GM23338 (cell line): Measurements from ENCODE around the gene SRGAP3. TPM values are rescaled to one million over a fixed set of nuclear protein-coding genes. Genes with fewer than 3 reads are reported as not detected.

Experiments used
- ATAC-seq: fragments of 200-7000 bp; cut with Tn5 transposase; 3 replicates; pipeline ENCODE4 v1.9.1; 2020
- DNase-seq: peaks from one replicate; pipeline ENCODE4 v3.0.0-alpha.2; 2015; ENCODE audit warnings: low spot score
- H2AFZ ChIP-seq: fragments of 200-600 bp; sonication (generic); 2 replicates; pipeline ENCODE4 v1.8.0; 2016; ENCODE audit warnings: antibody characterized with exemption, mild to moderate bottlenecking, moderate library complexity
- H3F3A ChIP-seq: fragments of 200-600 bp; sonication (generic); replicated peaks from 2 replicates; pipeline ENCODE4 v1.8.0; 2017; ENCODE audit warnings: antibody characterized with exemption, mixed run types, low read depth
- H3K27ac ChIP-seq: fragments of 200-600 bp; sonication (generic); 2 replicates; pipeline ENCODE4 v1.6.1; 2016; ENCODE audit warnings: low read depth
- H3K27me3 ChIP-seq: fragments of 200-600 bp; sonication (generic); 2 replicates; pipeline ENCODE4 v1.8.0; 2016; ENCODE audit warnings: mild to moderate bottlenecking, mixed run types, moderate library complexity; ENCODE audit not compliant: insufficient read depth
- H3K36me3 ChIP-seq: fragments of 200-600 bp; sonication (generic); 2 replicates; pipeline ENCODE4 v1.8.0; 2016; ENCODE audit warnings: mild to moderate bottlenecking; ENCODE audit not compliant: insufficient read depth
- H3K4me1 ChIP-seq: fragments of 200-600 bp; sonication (generic); 2 replicates; pipeline ENCODE4 v1.8.0; 2016; ENCODE audit warnings: mild to moderate bottlenecking, moderate library complexity; ENCODE audit not compliant: insufficient read depth
- H3K4me2 ChIP-seq: fragments of 200-600 bp; sonication (generic); 2 replicates; pipeline ENCODE4 v1.7.1; 2017; ENCODE audit warnings: mixed run types
- H3K4me3 ChIP-seq: fragments of 200-600 bp; sonication (generic); 2 replicates; pipeline ENCODE4 v1.6.1; 2016; ENCODE audit warnings: mixed run types
- H3K79me2 ChIP-seq: fragments of 200-600 bp; sonication (generic); replicated peaks from 2 replicates; pipeline ENCODE4 v1.8.0; 2017; ENCODE audit warnings: mild to moderate bottlenecking; ENCODE audit not compliant: insufficient read depth
- H3K9me2 ChIP-seq: fragments of 200-600 bp; sonication (generic); 2 replicates; pipeline ENCODE4 v1.8.0; 2017; ENCODE audit not compliant: insufficient read depth
- H4K20me1 ChIP-seq: fragments of 200-600 bp; sonication (generic); replicated peaks from 2 replicates; pipeline ENCODE4 v1.8.0; 2017; ENCODE audit warnings: mild to moderate bottlenecking; ENCODE audit not compliant: insufficient read depth
- H3K27ac Mint-ChIP-seq: 2 replicates; pipeline ENCODE4 v1.8.0; 2020; ENCODE audit warnings: inconsistent platforms, mild to moderate bottlenecking, moderate library complexity, mixed read lengths
- H3K27me3 Mint-ChIP-seq: 3 replicates; pipeline ENCODE4 v1.8.0; 2022; ENCODE audit warnings: low read depth, mild to moderate bottlenecking, moderate library complexity, mixed read lengths, inconsistent platforms; ENCODE audit not compliant: insufficient read depth, poor library complexity
- H3K36me3 Mint-ChIP-seq: 3 replicates; pipeline ENCODE4 v1.8.0; 2021; ENCODE audit warnings: low read depth, mild to moderate bottlenecking, inconsistent platforms, moderate library complexity, mixed read lengths
- H3K4me1 Mint-ChIP-seq: 3 replicates; pipeline ENCODE4 v1.8.0; 2020; ENCODE audit warnings: mild to moderate bottlenecking, inconsistent platforms, mixed read lengths
- H3K4me3 Mint-ChIP-seq: 3 replicates; pipeline ENCODE4 v1.8.0; 2021; ENCODE audit warnings: moderate library complexity, mild to moderate bottlenecking, inconsistent platforms, mixed read lengths
- H3K9me3 Mint-ChIP-seq: 3 replicates; pipeline ENCODE4 v1.8.0; 2020; ENCODE audit warnings: moderate library complexity, mild to moderate bottlenecking, inconsistent platforms, mixed read lengths
- POLR2AphosphoS5 ChIP-seq: IDR thresholded peaks from 2 replicates; pipeline ENCODE4 v1.6.1; 2016; ENCODE audit warnings: antibody characterized with exemption, low read depth
- polyA plus RNA-seq: library from polyadenylated mRNA; unstranded; fragments of >200 nt; fragmentation: Nextera tagmentation; extraction: Ambion mirVana; gene quantifications from 2 replicates; pipeline ENCODE4 v1.2.1, GENCODE V29; 2016
- total RNA-seq: library from RNA; depleted of rRNA; stranded (reverse); fragments of >200 nt; shearing (Covaris generic); gene quantifications from 2 replicates; pipeline ENCODE4 v1.2.3, GENCODE V29; 2014
- TF ChIP-seq, protein P1 (sequence below), 2 experiments: fragments of 200-600 bp in 1 of 2; sonication (generic) in 1 of 2; conservative IDR thresholded peaks; 2 replicates each; pipeline versions ENCODE4 v1.5.1 to v1.6.1; 2016 to 2017; ENCODE audit warnings: antibody characterized with exemption in 2 of 2, low read depth in 2 of 2, mild to moderate bottlenecking in 2 of 2, moderate library complexity in 1 of 2
- TF ChIP-seq, protein P2 (sequence below): fragments of 250-450 bp; sonication (Bioruptor Pico); IDR thresholded peaks from 2 replicates; pipeline ENCODE4 v1.5.0; 2020; ENCODE audit warnings: mild to moderate bottlenecking, moderate library complexity

SRGAP3 gene
- total and polyA plus RNA-seq, 2 experiments from 2014 or later, result 6.4 to 9.4 TPM

DNA sequence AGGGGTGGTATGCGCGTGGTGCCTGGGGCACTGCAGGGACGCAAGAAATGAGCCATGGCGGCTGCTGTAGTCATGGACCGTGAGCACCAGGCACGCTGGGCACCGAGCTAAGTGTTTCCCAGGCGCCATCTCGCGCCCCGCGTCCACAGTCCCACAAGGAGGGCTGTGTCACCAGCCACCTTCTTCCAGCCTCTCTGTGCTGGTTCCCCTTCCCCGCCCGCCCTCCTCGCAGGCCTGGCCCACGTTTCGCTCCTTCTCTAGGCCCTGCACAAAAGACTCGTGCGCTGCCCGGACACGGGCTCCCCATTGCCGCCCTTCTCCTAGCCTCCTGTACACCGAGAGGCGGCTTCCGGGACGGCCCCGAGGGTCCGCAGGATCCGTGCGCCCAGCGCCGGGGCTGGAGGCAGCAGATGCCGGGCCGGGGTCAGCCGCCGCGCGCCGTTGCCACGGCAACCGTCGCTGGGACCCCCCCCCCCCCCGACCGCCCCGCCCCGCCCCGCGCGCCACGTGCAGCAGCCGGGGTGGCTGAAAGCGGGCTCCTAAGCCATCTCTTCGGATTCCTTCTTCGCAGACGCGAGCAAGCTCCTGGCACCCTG, 113.4 kb downstream of the SRGAP3 start:
- peak overlapping the region; percentile 82 for H3K4me2 ChIP-seq
- peak overlapping the region; percentile 99 for H2AFZ ChIP-seq
- no peaks in the 10 kb centered on the region for H3K36me3 ChIP-seq
- Mint-ChIP-seq H3K4me3 (peak overlapping the region; percentile 65), H3K27ac (no peak overlapping the region), H3K4me1 (peaks cover 10% of the 10 kb centered on the region), H3K9me3 (peaks cover 5% of the 10 kb centered on the region; the same call in 1 of the 3 replicates), H3K27me3 (peaks cover 7% of the 10 kb centered on the region), H3K36me3 (no peaks in the 10 kb centered on the region)
- peaks cover 17% of the 10 kb centered on the region; the same call in 1 of the 2 replicates for H3K4me1 ChIP-seq
- DNase-seq (peak; percentile 80), ATAC-seq (peak; percentile 92)
- peak overlapping the region; percentile 59 for H3K4me3 ChIP-seq
- H3K9me2 ChIP-seq, result no peaks in the 10 kb centered on the region
- H3F3A ChIP-seq, result 0 out of 2 replicates have a peak, but pooled peaks cover 6% of the 10 kb centered on the region
- H3K27me3 ChIP-seq, result peaks cover 18% of the 10 kb centered on the region
- no peak overlapping the region for H3K27ac ChIP-seq
- H4K20me1 ChIP-seq, result no peaks in the 10 kb centered on the region
- no peaks in the 10 kb centered on the region for H3K79me2 ChIP-seq
- TF ChIP-seq, protein P1, sequence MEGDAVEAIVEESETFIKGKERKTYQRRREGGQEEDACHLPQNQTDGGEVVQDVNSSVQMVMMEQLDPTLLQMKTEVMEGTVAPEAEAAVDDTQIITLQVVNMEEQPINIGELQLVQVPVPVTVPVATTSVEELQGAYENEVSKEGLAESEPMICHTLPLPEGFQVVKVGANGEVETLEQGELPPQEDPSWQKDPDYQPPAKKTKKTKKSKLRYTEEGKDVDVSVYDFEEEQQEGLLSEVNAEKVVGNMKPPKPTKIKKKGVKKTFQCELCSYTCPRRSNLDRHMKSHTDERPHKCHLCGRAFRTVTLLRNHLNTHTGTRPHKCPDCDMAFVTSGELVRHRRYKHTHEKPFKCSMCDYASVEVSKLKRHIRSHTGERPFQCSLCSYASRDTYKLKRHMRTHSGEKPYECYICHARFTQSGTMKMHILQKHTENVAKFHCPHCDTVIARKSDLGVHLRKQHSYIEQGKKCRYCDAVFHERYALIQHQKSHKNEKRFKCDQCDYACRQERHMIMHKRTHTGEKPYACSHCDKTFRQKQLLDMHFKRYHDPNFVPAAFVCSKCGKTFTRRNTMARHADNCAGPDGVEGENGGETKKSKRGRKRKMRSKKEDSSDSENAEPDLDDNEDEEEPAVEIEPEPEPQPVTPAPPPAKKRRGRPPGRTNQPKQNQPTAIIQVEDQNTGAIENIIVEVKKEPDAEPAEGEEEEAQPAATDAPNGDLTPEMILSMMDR (conservative IDR thresholded peaks at IDR 0.05; ENCODE audit: low read depth in 2 of 2), result no peak
- TF ChIP-seq, protein P2, sequence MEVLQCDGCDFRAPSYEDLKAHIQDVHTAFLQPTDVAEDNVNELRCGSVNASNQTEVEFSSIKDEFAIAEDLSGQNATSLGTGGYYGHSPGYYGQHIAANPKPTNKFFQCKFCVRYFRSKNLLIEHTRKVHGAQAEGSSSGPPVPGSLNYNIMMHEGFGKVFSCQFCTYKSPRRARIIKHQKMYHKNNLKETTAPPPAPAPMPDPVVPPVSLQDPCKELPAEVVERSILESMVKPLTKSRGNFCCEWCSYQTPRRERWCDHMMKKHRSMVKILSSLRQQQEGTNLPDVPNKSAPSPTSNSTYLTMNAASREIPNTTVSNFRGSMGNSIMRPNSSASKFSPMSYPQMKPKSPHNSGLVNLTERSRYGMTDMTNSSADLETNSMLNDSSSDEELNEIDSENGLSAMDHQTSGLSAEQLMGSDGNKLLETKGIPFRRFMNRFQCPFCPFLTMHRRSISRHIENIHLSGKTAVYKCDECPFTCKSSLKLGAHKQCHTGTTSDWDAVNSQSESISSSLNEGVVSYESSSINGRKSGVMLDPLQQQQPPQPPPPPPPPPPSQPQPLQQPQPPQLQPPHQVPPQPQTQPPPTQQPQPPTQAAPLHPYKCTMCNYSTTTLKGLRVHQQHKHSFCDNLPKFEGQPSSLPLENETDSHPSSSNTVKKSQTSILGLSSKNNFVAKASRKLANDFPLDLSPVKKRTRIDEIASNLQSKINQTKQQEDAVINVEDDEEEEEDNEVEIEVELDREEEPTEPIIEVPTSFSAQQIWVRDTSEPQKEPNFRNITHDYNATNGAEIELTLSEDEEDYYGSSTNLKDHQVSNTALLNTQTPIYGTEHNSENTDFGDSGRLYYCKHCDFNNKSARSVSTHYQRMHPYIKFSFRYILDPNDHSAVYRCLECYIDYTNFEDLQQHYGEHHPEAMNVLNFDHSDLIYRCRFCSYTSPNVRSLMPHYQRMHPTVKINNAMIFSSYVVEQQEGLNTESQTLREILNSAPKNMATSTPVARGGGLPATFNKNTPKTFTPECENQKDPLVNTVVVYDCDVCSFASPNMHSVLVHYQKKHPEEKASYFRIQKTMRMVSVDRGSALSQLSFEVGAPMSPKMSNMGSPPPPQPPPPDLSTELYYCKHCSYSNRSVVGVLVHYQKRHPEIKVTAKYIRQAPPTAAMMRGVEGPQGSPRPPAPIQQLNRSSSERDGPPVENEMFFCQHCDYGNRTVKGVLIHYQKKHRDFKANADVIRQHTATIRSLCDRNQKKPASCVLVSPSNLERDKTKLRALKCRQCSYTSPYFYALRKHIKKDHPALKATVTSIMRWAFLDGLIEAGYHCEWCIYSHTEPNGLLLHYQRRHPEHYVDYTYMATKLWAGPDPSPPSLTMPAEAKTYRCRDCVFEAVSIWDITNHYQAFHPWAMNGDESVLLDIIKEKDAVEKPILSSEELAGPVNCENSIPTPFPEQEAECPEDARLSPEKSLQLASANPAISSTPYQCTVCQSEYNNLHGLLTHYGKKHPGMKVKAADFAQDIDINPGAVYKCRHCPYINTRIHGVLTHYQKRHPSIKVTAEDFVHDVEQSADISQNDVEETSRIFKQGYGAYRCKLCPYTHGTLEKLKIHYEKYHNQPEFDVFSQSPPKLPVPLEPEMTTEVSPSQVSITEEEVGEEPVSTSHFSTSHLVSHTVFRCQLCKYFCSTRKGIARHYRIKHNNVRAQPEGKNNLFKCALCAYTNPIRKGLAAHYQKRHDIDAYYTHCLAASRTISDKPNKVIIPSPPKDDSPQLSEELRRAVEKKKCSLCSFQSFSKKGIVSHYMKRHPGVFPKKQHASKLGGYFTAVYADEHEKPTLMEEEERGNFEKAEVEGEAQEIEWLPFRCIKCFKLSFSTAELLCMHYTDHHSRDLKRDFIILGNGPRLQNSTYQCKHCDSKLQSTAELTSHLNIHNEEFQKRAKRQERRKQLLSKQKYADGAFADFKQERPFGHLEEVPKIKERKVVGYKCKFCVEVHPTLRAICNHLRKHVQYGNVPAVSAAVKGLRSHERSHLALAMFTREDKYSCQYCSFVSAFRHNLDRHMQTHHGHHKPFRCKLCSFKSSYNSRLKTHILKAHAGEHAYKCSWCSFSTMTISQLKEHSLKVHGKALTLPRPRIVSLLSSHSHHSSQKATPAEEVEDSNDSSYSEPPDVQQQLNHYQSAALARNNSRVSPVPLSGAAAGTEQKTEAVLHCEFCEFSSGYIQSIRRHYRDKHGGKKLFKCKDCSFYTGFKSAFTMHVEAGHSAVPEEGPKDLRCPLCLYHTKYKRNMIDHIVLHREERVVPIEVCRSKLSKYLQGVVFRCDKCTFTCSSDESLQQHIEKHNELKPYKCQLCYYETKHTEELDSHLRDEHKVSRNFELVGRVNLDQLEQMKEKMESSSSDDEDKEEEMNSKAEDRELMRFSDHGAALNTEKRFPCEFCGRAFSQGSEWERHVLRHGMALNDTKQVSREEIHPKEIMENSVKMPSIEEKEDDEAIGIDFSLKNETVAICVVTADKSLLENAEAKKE (CRISPR knock-in tag), result no peak
- TF ChIP-seq POLR2AphosphoS5, result peak; percentile 38; the same call in 1 of the 2 replicates
